Inferior parietal cortex (tissue), 1 donor: ENCODE measurements around the gene ZBTB48.

Experiments used
- DNase-seq: peaks from one replicate; pipeline ENCODE4 v3.0.0-alpha.2; 2016; ENCODE audit errors: extremely low spot score

ZBTB48 gene

GRCh38 chr1:6572653-6573383, 7.0 kb upstream of the ZBTB48 start:
- DNase-seq: no peak

- no peak for DNase-seq
Measured at GRCh38 chr1:6574025-6574620, 5.7 kb upstream of the ZBTB48 start.

DNA sequence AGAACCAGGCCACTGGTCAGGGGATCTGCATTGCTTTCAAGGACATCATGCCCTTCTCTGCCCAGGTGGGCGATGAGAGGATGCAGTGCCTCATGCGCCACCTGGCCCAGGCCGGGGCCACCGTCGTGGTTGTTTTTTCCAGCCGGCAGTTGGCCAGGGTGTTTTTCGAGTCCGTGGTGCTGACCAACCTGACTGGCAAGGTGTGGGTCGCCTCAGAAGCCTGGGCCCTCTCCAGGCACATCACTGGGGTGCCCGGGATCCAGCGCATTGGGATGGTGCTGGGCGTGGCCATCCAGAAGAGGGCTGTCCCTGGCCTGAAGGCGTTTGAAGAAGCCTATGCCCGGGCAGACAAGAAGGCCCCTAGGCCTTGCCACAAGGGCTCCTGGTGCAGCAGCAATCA, 5.0 kb upstream of the ZBTB48 start:
- DNase-seq: no peak

DNA sequence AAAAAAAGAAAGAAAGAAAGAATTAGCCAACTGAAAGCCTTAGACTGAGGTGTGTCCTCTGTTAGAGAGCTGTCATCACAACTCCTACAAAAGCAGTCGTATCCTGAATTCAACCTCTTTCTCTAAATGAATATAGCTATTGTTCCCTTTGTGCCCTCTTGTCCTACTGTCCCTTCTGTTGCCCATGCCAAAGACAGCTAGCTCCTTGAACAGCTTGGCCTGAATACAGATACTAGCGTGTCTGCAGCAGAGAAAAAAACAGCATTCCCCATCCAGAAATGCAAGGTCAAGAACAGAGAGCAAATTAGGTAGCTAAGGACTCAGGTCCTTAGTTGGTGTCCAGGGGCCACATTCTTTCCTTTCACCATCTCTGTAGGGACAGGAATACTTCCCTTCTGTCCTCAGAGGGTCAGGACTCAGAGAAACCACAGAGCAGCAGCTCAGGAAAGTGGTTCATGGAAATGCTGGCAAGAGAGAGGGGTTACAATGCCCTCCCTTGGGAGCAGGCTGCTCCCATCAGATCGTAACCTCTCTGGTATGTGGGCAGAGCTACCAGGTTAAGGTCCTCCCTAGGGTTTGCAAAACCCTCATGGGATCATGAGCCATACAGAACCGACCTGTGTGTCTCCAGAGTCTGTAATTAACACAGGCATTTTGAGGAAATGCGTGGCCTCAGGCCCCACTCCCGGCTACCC, 1.8 kb upstream of the ZBTB48 start:
- DNase-seq: no peak

GRCh38 chr1:6578624-6579373, 995 bp upstream of the ZBTB48 start:
- DNase-seq: no peak

DNA sequence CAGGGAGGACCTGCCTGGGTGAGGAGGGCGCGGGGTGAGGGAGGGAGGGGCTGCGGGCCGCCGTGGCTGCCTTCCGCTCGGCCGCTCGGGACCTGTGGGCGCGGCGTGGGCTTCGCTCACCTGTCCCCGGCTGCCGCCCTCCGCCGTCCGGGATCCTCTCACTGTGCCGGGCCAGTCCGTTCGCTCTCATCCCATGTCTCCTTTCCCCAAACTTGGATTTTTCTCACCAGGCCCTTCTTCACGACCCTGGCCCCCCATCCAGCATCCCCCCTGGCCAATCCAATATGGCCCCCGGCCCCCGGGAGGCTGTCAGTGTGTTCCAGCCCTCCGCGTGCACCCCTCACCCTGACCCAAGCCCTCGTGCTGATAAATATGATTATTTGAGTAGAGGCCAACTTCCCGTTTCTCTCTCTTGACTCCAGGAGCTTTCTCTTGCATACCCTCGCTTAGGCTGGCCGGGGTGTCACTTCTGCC, 362 bp downstream of the ZBTB48 start:
- no peak for DNase-seq

DNA sequence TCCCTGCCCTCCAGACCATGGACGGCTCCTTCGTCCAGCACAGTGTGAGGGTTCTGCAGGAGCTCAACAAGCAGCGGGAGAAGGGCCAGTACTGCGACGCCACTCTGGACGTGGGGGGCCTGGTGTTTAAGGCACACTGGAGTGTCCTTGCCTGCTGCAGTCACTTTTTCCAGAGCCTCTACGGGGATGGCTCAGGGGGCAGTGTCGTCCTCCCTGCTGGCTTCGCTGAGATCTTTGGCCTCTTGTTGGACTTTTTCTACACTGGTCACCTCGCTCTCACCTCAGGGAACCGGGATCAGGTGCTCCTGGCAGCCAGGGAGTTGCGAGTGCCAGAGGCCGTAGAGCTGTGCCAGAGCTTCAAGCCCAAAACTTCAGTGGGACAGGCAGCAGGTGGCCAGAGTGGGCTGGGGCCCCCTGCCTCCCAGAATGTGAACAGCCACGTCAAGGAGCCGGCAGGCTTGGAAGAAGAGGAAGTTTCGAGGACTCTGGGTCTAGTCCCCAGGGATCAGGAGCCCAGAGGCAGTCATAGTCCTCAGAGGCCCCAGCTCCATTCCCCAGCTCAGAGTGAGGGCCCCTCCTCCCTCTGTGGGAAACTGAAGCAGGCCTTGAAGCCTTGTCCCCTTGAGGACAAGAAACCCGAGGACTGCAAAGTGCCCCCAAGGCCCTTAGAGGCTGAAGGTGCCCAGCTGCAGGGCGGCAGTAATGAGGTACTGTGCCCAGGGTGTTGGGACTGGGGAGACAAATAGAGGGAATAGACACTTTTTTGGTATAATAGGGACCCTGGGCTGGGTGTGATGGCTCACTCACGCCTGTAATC, 1.0 kb downstream of the ZBTB48 start:
- no peak for DNase-seq

- no peak for DNase-seq
Measured at GRCh38 chr1:6581561-6582305, 1.9 kb downstream of the ZBTB48 start.

DNA sequence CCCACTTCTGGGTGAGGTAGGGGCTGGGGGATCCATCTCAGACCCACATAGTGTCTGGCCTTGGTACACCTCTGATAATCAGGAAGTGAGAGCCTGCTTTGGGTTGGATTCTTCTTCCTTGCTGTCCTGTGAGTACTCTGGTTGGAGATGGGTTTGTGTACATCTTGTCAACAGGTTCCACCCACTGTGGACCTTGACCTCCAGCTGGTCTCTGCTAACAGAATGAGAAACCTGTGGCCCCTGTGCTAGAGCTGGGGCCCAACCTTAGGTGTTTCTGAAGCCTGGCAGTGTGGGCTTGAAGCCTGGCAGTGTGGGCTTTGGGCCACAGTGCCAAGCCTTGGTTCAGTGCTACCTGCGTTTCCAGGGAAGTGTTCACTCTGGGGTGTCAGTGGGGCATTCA, 2.6 kb downstream of the ZBTB48 start:
- no peak for DNase-seq

GRCh38 chr1:6584126-6585080, 4.6 kb downstream of the ZBTB48 start:
- DNase-seq: no peak

DNA sequence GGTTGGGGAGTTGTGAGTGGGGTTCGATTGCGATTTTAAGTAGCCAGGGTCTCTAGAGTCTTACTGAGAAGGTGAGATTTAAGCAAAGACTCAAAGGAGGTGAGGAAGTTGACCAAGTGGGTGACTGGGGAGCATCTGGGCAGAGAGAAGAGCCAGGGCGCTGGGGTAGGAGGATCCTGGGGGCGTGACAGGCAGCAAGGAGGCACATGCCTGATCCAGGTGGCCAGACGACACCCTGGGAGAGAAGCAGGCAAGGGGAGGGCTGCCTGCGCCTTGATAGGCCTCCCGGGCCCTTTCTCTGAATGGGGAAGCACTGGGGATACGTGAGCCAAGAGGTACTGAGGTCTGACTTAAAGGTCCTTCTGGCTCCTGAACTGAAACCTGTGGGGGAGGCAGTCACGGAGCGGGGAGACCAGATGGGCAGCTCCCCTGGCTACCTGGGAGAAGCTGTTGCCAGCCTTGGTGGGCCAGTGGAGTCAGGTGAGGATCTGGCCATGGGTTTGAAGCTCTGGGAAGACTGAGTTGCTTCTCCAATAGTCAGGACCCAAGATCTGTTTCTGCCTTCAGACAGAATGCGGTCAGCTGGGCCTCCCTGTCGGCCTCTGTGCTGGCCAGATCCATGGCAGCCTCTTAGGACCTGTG, 5.4 kb downstream of the ZBTB48 start:
- DNase-seq: no peak

DNA sequence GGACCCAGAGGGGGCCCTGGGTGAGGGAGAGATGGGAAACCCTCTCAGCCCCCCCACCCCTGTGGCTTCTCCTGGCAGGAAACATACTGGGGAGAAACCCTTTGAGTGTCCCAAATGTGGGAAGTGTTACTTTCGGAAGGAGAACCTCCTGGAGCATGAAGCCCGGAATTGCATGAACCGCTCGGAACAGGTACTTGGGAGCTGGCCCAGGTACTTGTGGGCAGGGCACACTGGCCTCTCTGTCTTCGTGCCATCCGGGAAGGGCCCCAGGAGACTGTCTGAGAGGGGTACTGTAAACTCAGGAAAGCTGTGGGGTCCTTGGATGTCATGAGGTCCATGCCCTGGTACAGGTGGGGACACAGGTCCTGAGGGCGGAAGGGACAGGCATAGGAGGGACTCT, 6.0 kb downstream of the ZBTB48 start:
- DNase-seq: no peak

- no peak for DNase-seq
Measured at GRCh38 chr1:6586404-6586816, 6.6 kb downstream of the ZBTB48 start.

- no peak for DNase-seq
Measured at GRCh38 chr1:6587261-6588005, 7.6 kb downstream of the ZBTB48 start.

DNA sequence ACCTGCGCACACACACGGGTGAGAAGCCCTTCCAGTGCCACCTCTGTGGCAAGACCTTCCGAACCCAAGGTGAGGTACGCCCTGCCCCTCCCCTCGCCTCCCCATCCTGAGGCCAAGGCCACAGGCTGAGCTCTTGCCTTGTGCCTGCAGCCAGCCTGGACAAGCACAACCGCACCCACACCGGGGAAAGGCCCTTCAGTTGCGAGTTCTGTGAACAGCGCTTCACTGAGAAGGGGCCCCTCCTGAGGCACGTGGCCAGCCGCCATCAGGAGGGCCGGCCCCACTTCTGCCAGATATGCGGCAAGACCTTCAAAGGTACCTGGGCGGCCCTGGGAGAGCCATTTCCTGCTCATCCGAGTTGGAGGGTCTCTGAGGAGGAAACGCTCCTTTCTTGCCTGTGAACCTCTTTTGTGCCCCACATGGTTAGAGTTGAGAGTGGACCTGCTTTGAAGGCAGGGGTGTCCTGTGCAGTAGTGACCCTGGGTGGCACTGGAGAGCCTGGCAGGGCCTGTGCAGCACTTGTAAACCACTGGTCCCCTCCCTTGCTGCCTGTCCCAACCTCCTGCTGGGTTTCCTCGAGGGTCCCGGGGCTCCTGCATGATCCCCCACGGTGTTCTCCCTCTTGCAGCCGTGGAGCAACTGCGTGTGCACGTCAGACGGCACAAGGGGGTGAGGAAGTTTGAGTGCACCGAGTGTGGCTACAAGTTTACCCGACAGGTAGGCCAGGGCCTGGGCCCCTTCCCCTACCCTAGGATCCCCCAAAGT, 8.5 kb downstream of the ZBTB48 start:
- no peak for DNase-seq

- no peak for DNase-seq
Measured at GRCh38 chr1:6588893-6589520, 9.2 kb downstream of the ZBTB48 start.

GRCh38 chr1:6590046-6590445, 10.3 kb downstream of the ZBTB48 start:
- DNase-seq: no peak
